ENCODE results near the gene PHACTR3. TPM values are rescaled to one million over a fixed set of nuclear protein-coding genes. Genes with fewer than 3 reads are reported as not detected.

Gene PHACTR3
- total and polyA plus RNA-seq, 4 donors: 0.14 to 0.42 (median 0.17) TPM

- Histone ChIP-seq H3K4me1 (ENCODE audit: control insufficient read depth in 4 of 4, insufficient read depth in 4 of 4, low read length in 3 of 4) (no peaks in the 10 kb centered on the region), H3K9me3 (ENCODE audit: control insufficient read depth in 4 of 4, low read length in 3 of 4) (no peaks in the 10 kb centered on the region), H3K9ac (ENCODE audit: low read depth in 1 of 2, low read length in 2 of 2) (no peak overlapping the region), H3K27ac (ENCODE audit: low read depth in 1 of 2, low read length in 2 of 2) (no peak overlapping the region), H3K36me3 (ENCODE audit: control insufficient read depth in 4 of 4, insufficient read depth in 3 of 4, low read depth in 1 of 4, low read length in 3 of 4) (no peaks in the 10 kb centered on the region), H3K4me3 (ENCODE audit: low read depth in 1 of 3, low read length in 3 of 3) (no peak overlapping the region), H3K27me3 (ENCODE audit: control insufficient read depth in 4 of 4, insufficient read depth in 4 of 4, low read length in 3 of 4) (peaks cover 0 to 6% (median 1%) of the 10 kb centered on the region in 4 donors)
- WGBS: 82% methylated on average over 4 of the region's 4 CpGs
- no peak for DNase-seq (ENCODE audit: low spot score)
- TF ChIP-seq HNF4G (IDR thresholded peaks at IDR 0.05): no peak
- TF ChIP-seq HNF4A (conservative IDR thresholded peaks at IDR 0.05): no peak
- TF ChIP-seq FOXA1 (IDR thresholded peaks at IDR 0.05): no peak
- TF ChIP-seq, protein P1, sequence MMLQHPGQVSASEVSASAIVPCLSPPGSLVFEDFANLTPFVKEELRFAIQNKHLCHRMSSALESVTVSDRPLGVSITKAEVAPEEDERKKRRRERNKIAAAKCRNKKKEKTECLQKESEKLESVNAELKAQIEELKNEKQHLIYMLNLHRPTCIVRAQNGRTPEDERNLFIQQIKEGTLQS (IDR thresholded peaks at IDR 0.05): no peak
- no peak for TF ChIP-seq NR2F2 (IDR thresholded peaks at IDR 0.05)
- no peak for TF ChIP-seq SP1 (IDR thresholded peaks at IDR 0.05)
- no peak for TF ChIP-seq YY1 (IDR thresholded peaks at IDR 0.05)
- TF ChIP-seq FOXA2 (IDR thresholded peaks at IDR 0.05): no peak
- no peak for TF ChIP-seq GABPA (IDR thresholded peaks at IDR 0.05 in 1 of 2, conservative IDR thresholded peaks at IDR 0.05 in 1 of 2)
- no peak for TF ChIP-seq REST (IDR thresholded peaks at IDR 0.05)
- TF ChIP-seq JUND (IDR thresholded peaks at IDR 0.05): no peak
- TF ChIP-seq, protein P2, sequence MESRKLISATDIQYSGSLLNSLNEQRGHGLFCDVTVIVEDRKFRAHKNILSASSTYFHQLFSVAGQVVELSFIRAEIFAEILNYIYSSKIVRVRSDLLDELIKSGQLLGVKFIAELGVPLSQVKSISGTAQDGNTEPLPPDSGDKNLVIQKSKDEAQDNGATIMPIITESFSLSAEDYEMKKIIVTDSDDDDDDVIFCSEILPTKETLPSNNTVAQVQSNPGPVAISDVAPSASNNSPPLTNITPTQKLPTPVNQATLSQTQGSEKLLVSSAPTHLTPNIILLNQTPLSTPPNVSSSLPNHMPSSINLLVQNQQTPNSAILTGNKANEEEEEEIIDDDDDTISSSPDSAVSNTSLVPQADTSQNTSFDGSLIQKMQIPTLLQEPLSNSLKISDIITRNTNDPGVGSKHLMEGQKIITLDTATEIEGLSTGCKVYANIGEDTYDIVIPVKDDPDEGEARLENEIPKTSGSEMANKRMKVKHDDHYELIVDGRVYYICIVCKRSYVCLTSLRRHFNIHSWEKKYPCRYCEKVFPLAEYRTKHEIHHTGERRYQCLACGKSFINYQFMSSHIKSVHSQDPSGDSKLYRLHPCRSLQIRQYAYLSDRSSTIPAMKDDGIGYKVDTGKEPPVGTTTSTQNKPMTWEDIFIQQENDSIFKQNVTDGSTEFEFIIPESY (IDR thresholded peaks at IDR 0.05): no peak
- TF ChIP-seq, protein P3, sequence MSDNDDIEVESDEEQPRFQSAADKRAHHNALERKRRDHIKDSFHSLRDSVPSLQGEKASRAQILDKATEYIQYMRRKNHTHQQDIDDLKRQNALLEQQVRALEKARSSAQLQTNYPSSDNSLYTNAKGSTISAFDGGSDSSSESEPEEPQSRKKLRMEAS (IDR thresholded peaks at IDR 0.05): no peak
- TF ChIP-seq, protein P4, sequence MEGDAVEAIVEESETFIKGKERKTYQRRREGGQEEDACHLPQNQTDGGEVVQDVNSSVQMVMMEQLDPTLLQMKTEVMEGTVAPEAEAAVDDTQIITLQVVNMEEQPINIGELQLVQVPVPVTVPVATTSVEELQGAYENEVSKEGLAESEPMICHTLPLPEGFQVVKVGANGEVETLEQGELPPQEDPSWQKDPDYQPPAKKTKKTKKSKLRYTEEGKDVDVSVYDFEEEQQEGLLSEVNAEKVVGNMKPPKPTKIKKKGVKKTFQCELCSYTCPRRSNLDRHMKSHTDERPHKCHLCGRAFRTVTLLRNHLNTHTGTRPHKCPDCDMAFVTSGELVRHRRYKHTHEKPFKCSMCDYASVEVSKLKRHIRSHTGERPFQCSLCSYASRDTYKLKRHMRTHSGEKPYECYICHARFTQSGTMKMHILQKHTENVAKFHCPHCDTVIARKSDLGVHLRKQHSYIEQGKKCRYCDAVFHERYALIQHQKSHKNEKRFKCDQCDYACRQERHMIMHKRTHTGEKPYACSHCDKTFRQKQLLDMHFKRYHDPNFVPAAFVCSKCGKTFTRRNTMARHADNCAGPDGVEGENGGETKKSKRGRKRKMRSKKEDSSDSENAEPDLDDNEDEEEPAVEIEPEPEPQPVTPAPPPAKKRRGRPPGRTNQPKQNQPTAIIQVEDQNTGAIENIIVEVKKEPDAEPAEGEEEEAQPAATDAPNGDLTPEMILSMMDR (IDR thresholded peaks at IDR 0.05; ENCODE audit: low read depth, low read length, missing input control): no peak
- TF ChIP-seq EGR1 (IDR thresholded peaks at IDR 0.05; ENCODE audit: low read depth in 2 of 2): no peak
Measured at GRCh38 chr20:59693587-59693986, 89.2 kb downstream of the PHACTR3 start.

- Histone ChIP-seq H3K4me3 (ENCODE audit: low read depth in 1 of 3, low read length in 3 of 3) (no peak overlapping the region), H3K9me3 (ENCODE audit: control insufficient read depth in 4 of 4, low read length in 3 of 4) (no peaks in the 10 kb centered on the region), H3K27me3 (ENCODE audit: control insufficient read depth in 4 of 4, insufficient read depth in 4 of 4, low read length in 3 of 4) (peaks cover 0 to 6% (median 1%) of the 10 kb centered on the region in 4 donors), H3K27ac (ENCODE audit: low read depth in 1 of 2, low read length in 2 of 2) (no peak overlapping the region), H3K4me1 (ENCODE audit: control insufficient read depth in 4 of 4, insufficient read depth in 4 of 4, low read length in 3 of 4) (no peaks in the 10 kb centered on the region), H3K36me3 (ENCODE audit: control insufficient read depth in 4 of 4, insufficient read depth in 3 of 4, low read depth in 1 of 4, low read length in 3 of 4) (no peaks in the 10 kb centered on the region), H3K9ac (ENCODE audit: low read depth in 1 of 2, low read length in 2 of 2) (no peak overlapping the region)
- DNase-seq (ENCODE audit: low spot score): no peak
- 64% methylated on average over 5 of the region's 5 CpGs for WGBS
- no peak for TF ChIP-seq FOXA2 (IDR thresholded peaks at IDR 0.05)
- no peak for TF ChIP-seq NR2F2 (IDR thresholded peaks at IDR 0.05)
- no peak for TF ChIP-seq TAF1 (conservative IDR thresholded peaks at IDR 0.05)
- TF ChIP-seq, protein P2 (IDR thresholded peaks at IDR 0.05): no peak
- TF ChIP-seq, protein P3 (IDR thresholded peaks at IDR 0.05): no peak
- no peak for TF ChIP-seq GABPA (IDR thresholded peaks at IDR 0.05 in 1 of 2, conservative IDR thresholded peaks at IDR 0.05 in 1 of 2)
- no peak for TF ChIP-seq RAD21 (IDR thresholded peaks at IDR 0.05)
- TF ChIP-seq HNF4G (IDR thresholded peaks at IDR 0.05): no peak
- TF ChIP-seq REST (IDR thresholded peaks at IDR 0.05): no peak
- no peak for TF ChIP-seq EGR1 (IDR thresholded peaks at IDR 0.05; ENCODE audit: low read depth in 2 of 2)
- no peak for TF ChIP-seq FOXA1 (IDR thresholded peaks at IDR 0.05)
- no peak for TF ChIP-seq RXRA (IDR thresholded peaks at IDR 0.05)
- no peak for TF ChIP-seq HNF4A (conservative IDR thresholded peaks at IDR 0.05)
Measured at GRCh38 chr20:59696476-59696875, 92.1 kb downstream of the PHACTR3 start.

All from liver (tissue), 9 donors.